ENCODE results near the gene CDH15.

CDH15 gene

DNA sequence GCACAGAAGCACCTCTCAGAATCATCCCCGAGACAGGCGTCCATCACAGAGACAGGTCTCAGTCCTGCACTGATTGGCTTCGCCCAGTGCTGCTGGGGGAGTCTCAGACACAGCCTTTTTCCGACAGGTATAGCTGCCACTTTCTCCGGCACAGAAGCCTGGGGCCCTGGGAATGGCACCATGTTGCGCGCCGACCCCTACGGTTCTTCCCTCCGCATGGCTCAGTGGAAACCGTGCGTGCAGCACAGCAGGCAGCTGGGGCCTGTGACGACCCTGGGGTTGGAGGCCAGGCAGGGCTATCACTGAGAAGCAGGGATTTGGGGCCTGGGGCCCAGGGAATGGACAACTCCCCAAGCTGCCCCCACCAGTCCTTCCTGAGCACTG lies 29.7 kb upstream of the CDH15 start:
- no peak for DNase-seq

DNA sequence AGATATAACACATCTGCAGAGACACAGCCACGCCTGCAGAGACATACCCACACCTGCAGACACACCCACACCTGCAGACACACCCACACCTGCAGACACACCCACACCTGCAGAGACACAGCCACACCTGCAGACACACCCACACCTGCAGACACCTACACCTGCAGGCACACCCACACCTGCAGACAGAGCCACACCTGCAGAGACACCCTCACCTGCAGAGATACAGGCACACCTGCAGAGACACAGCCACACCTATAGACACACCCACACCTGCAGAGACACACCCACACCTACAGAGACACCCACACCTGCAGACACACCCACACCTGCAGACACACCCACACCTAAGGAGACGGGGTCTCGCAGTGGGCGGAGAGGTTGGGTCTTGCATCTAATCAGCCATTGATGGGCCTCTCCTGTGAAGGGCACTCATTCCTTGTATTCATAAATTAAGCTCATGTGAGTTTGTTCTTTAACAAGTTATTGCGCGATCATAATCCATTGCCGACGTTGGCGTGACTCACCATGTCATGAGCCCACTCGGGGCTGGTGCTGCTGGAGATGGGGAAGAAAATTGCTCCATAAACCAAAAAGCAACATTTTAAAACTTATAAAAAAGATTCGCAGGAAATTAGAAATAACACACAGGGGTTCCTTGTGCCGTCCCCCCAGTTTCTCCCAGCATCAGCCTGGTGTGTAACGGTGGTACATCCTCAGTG lies 28.9 kb upstream of the CDH15 start:
- DNase-seq, result no peak

DNA sequence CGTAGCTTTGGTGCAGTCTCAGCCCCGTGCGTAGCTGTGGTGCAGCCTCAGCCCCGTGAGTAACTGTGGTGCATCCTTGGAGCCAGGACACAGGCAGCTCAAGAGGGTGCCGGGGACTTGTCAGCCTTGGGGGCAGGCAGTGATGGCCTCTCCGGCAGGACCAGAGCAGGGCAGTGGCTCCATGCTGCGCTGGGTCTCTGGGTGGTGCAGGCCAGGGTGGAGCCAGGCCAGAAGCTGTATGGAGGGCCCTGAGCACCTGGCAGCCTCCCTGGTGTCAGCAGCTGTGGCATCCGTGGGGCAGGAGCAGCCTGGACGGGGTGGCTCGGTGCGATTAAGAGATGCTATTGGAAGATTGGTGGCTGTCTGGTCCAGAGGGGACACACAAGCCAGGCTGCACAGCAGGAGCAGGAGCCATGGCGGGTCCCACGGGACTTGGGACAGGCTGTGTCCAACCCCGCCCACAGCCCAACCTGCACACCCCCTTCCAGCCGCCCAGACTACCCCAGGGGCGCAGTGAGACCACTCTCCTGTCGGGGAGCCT lies 28.3 kb upstream of the CDH15 start:
- DNase-seq, result no peak

DNA sequence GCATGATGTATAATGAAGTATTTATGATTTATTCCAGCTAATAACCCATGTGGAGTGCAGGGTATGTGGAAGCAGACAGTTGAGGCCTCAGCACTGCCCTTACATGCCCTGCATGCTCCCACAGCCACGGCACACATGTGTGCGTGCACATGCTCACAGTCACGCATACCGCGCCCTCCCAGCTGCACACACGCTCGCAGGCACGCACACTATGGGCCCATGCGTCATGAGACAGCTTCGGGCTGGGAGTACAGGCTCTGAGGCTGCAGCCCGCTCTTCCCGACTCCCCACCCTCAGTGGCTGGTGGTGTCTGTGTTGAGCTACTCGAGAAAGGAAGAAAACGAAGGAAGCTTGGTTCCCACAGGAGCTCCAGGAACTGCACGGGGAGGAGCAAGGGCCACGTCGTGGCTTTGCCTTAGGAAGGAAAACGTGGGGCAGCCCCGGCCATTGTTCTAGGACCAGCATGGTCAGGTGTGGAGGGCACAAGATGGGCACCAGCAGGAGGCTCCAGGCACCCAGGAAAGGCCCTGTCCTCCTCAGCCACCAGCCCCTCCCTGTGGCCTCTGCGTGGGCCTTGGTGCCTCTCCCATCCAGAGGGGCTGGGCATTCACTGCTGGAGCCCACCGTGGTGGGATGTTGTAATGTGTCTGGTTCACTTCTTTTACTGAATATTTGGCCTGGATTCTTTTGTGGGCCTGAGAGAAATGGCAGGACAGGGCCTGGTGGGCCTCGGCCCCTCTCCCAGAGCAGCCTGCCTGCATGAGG lies 27.5 kb upstream of the CDH15 start:
- no peak for DNase-seq

DNA sequence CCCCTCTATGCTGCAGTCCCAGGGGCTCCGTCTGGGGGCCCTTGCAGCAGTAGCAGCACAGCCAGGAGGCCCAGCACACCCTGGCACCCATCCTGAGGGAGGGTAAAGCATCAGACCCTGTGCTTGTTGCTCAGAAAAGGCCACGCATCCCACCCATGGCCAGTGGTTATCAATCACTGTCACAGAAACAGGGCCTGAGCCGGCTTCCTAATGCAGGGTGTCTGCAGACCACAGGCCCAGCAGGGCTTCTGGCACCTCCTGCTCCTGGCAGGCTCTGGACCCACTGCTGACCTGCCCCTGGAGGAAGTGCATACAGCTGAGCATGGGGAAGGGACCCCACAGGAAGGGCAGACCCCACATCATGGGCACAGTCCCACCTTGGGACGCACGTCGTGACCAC lies 26.9 kb upstream of the CDH15 start:
- no peak for DNase-seq

DNA sequence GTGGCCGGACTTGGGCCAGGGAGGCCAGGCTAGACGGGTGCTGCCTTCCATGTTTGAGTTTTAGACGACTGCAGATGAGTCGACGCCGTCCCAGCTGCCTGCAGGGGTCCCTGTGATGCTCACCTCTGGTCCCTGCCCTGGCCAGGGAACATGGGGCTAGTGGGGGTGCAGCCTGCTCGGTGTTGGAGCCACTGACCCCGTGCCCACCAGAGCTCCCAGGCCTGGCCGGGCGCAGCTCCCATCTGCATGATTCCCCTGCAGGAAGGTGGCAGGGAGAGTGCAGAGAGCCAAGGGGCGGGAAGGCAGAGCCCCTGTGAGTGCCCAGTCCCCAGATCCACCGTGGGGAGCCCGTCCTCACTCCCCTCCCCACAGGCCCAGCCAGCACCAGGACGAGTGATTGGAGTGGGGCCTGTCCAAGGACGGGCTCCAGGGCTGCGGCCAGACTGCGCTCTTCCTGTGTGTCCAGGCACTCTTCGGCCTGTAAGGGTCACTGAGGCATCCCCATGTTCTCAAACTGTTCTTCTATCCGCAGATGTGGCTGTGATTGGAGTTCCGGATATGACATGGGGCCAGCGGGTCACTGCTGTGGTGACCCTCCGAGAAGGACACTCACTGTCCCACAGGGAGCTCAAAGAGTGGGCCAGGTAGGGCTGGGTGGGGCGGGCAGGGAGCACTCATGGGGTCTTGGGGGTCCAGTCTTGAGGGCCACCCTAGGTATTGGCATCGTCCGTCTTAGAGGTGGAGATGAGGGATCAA lies 26.0 kb upstream of the CDH15 start:
- DNase-seq, result no peak

DNA sequence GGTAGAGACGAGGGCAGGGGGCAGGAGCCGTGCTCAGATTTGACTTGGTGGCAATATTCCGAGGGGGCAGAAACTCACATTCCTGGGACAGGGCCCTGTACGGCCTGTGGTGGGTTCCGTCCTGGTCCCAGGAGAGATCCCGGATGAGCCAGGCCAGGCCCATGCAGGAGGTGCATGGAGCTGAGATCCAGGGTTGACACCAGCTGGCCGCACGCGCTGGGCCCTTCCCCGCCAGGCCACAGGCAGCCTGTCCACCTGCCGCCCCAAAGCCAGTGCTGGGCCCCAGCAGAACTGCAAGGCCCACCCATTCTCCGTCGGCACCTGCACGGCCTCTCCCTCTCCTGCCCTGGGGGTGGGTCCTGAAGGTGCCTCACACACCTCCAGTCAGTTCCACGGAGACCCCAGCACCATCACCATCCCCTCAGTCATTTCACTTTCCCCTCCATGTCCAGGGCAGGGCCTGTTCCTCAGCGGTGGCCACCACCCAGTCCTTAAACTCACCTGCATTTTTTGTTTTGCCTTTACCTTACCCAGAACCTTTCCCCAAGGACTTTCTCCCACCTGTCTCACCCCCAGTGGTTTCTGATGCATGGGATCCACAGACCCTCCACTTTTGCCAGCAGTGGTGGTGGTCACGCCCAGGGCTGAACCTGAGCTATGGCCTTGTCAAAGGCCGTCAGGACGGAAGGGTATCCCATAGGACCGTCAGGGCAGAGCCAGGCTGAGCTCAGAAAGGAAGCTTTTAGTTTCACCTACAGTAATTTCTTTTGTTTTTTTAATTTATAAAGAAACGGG lies 25.1 kb upstream of the CDH15 start:
- DNase-seq, result no peak

DNA sequence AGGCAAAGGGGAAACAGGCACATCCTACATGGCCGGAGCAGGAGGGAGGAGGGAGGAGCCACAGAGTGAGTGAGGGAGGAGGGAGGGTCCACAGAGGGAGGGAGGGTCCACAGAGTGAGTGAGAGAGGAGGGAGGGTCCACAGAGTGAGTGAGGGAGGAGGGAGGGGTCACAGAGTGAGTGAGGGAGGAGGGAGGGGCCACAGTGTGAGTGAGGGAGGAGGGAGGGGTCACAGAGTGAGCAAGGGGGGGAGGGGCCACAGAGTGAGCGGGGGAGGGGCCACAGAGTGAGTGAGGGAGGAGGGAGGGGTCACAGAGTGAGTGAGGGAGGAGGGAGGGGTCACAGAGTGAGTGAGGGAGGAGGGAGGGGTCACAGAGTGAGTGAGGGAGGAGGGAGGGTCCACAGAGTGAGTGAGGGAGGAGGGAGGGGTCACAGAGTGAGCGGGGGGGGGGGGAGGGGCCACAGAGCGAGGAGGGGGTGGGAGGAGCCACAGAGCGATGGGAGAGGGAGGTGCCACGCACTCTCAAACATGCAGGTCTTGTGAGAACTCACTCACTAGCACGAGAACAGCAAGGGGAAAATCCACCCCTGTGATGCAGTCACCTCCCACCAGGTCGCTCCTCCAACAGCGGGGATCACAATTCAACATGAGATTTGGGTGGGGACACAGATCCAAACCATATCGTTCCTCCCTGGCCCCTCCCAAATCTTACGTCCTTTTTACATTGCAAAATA lies 24.3 kb upstream of the CDH15 start:
- no peak for DNase-seq

DNA sequence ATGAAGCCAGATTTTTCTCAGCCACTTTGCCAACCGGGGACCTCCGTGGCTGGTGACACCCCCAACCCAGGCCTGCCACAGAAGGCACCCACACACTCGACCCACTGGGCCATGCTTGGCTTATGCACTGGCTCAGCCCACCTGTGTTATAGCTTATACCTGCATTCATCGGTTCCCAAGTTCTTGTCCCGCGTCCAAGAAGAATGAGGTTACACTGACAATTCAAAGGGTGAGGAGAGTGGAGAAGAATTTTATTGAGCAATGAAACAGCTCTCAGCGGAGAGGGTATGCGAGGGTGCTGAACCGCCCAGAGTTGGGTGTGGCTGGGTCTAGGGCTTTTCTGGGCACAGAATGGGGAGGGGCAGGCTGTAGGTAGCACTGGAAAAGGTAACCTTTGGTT lies 22.2 kb upstream of the CDH15 start:
- DNase-seq, result no peak

DNA sequence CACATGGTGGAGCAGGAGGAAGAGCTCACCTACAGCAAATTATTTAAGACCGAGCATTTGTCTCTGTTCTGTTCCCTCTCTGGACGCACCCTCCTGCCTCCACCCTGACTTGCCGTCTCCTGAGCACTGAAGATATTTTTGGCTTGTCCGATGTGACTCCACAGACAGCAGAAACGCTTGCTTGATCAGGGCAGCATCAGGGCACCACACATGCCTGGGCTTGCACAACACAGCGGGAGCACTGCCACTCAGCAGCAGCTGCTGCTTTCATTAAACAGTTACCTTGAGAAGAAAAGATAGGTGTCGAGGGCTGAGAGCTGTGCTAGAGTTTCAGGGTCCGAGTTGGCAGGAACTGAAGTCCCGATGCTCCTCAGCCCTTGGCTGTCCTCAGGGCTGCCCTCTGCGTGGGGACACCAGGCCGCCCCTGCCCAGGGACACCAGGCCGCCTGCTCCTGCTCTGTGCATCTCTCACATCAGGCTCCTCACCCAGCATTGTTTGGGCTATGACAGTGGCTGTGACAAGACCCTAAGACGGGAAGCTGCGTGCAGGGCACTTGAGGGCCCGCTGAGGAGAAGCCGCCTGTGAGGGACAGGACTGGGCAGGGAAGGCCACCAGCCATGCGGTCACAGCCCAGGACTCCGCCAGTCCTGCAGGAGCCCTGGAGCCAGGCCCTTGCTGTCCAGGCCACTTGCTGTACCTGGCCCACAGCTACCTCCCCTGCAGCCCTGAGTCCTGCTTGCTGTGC lies 21.3 kb upstream of the CDH15 start:
- no peak for DNase-seq

DNA sequence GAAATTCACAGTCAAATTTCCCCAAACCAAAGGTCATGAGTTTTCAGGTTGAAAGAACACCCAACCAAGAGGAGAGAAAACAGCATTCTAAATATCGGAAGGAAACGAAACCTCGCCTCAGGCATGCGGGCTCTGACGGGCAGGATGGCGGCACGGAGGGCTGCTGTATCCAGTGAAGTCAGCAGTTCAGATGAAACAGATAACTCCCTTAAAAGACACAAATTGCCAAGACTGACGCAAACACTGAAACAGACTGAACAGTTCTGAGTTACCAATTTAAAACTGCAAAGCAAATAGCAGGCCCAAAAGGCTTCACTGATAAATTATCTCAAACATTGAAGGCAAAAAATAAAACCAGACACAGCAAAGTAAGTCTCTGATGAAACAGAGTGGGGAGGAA lies 20.6 kb upstream of the CDH15 start:
- no peak for DNase-seq

DNA sequence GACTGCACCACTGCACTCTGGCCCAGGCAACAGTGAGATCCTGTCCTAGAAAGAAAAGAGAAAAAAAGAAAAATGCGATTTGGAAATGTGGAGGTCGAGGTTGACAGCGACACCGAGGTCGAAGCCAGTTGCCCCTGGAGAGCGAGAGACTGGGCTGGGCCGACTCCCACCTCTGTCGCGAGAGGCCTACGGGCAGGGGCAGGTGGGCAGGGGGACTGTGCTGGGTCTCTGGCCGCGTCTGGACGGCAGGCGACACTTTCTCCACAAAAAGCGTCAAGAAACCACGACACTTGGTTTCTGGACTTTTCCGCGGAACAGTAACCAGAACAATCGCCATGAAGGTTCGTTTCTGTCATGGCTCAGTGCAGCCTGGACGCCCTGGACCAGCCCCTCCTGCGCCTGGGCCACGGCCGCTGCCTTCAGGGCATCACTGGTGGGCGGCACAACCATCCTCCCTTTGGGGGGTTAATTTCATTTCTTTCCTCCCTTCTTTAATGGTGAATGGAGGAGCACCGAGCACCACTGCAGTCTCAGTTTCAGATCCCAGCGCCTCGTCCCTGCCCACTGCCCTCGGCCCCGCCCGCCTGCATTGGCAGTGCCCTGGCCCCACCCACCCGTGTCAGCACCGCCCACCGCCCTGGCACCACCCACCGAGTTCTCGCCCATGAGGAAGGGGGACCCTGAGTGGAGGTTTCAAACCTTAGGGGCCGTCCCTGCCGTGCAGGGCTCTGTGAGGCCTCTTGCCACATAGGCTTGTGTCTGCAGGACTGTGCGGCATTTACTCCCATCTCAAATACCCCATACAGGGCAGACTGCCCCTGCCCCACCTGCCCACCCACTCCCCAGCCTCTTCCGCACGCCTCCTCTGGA lies 18.5 kb upstream of the CDH15 start:
- DNase-seq, result no peak

DNA sequence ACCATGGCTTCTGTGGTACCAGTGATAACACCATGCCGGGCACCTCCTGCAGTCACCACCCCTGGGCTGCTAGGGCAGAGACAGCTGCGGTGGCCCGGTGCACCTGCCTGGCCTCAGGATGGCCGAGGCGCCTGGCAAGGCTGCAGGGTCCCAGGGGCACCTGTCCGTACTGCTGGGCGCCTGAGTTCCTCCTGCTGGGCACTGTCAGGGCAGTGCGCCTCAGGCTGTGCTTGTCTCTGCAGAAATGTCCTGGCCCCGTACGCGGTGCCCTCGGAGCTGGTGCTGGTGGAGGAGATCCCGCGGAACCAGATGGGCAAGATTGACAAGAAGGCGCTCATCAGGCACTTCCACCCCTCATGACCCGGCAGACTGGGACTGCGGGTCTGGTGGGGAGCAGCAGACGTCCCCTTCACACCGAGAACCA lies 17.7 kb upstream of the CDH15 start:
- no peak for DNase-seq

DNA sequence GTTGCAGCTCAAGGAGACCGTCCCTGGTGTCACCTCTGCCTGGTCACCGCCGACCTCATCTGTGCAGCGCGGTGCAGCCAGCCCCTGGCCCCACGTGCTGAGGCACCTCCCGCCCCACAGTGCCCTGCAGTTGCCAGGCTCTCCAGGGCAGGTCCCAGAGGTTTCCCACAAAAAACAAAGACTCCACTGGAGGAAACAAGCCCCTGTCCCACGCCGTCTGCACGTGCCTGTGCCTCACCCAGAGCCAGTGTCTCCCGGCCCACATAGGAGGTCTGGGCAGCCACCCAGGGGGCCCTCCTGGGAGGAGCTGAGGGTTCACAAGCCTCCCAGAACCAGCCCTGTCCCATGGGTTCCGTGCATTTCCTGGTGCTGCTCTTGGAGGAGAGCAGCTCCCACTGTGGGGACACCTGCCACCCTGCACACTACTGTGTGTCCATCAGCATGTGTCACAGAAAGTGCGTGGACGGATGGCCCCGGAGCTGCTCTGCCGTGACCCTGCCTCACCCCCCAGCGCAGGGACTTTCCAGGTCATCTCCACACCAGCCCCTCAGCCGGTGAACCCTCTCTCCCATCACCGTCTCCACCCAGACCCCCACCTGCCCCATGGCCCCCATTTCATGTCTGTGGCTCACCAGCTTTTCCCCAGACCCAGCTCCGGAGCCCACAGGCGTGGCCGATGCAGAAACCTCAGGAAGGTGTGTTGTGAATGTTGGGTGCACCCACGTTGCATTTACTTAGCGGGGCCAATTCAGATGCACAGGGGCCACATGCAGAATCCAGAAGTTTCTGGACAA lies 17.0 kb upstream of the CDH15 start:
- no peak for DNase-seq

DNA sequence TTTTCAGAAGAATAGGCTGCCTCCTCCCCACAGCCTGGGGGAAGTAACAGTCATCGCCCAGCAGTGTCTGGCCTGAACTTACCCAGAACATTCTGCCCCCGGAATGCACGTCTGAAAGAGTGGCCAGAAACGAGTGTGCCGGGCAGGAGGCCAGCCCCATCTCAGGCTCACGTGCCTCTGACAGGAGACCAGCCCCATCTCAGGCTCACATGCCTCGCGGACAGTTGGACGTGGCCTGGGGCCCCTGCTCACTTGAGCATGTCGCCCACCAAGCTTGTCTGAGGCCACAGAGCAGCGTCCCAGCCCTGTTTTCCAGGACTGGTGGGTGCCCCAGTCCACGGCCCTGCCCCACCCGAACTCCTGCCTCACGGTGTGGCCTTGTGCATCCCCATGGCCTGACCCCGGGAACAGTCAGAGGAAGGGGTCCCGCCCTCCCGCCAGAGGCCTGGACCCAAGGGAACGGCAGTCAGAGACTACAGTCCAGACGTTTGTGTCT lies 16.3 kb upstream of the CDH15 start:
- DNase-seq, result peak; percentile 60

DNA sequence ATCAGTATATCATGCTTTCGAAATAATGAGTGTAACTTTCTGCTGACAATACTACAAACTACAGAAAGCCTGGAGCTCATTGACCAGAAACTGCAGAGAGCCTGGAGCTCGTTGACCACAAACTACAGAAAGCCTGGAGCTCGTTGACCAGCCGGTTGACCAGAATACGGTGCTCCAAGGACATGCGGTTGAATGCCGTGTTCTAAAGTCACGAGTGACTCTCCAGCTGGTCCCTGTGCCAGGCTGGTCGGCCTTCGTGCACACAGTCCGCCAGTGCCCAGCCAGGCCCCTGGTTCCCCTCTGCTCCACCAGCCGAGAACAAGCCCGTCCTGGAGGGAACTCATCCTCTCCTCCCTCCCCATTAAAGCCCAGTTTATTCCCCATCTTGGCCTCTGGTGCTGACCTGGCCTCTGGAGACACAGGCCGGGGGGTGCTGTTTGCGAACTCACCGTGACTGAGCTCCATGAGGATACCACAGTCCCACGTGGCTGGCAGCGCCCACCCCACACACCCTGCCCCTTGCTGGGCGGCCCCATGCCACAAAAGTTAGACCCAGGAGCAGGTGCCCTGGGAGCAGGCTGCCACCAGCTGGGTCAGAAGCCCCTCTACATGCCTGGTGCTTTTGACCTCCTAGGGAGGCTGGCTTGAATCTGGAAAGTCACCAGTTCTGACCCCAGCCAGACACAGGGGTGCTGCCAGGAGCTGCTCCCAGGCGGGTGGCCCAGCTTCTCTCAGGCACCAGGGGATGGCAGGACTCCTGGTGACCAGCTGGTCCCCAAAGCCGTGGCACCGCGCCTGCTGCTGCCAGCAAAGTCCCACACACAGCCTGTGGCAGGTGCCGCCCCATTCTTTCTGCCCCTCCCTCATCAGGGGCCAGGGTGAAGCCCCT lies 15.5 kb upstream of the CDH15 start:
- no peak for DNase-seq

DNA sequence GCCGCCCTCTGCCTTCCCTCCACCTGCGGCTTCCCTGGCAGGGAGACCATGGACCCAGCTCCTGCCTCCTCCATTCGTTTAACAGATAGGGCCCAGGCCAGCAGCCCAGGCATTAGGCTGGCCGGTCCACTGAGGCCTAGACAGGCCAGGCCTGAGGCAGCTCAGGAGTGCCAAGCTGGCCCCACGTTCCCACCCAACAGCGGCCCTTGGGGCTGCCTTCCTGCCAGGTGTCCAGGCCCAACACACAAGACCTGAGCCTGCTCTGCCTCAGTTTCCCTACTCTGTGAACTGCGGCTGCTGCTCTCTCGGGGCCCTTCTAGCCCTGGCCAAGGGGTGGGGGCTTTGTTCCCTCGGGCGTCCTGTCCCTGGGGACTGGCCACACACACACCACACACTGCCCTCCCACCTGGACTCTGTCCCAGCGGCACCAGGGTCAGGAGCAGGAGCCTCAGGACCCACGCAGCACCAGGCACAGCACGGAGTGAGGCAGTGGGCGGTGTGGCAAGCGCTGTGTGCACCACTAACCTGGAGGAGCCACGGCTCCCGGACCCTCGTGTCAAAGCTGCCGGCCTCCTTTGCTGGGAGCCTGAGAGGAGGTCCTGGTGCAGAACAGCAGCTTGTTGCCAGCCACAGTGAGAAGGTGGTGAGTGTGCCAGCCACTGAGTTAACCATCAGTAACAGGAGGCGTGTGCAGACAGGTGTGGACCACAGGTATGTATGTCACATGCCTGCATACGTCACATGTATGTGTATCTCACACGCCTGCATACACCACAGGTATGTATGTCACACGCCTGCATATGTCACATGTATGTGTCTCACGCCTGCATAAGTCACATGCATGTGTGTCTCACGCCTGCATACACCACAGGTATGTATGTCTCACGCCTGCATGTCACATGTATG lies 14.6 kb upstream of the CDH15 start:
- DNase-seq, result no peak
